Upper lobe of left lung (tissue), 6 donors: ENCODE data around the gene PTPRF. TPM values are rescaled to one million over a fixed set of nuclear protein-coding genes. Genes with fewer than 3 reads are reported as not detected.

Source experiments
- ATAC-seq, 2 donors: fragments of 200-7000 bp; cut with Tn5 transposase; one replicate each; pipeline ENCODE4 v1.9.1; 2022; ENCODE audit warnings: mild to moderate bottlenecking in 2 of 2, moderate library complexity in 2 of 2; ENCODE audit not compliant: low FRiP score in 2 of 2
- DNase-seq, 2 donors: peaks; one replicate each; pipeline ENCODE4 v3.0.0-alpha.2; 2019 to 2020
- H3K27ac ChIP-seq, 4 donors: fragments of 200-600 bp; sonication (generic); one replicate each; pipeline ENCODE4 v1.5.1; 2016 to 2019
- H3K27me3 ChIP-seq, 4 donors: fragments of 200-600 bp; sonication (generic); one replicate each; pipeline ENCODE4 v1.5.1; 2017 to 2019
- H3K36me3 ChIP-seq, 4 donors: fragments of 200-600 bp; sonication (generic); one replicate each; pipeline ENCODE4 v1.5.1; 2016 to 2019
- H3K4me1 ChIP-seq, 4 donors: fragments of 200-600 bp; sonication (generic); one replicate each; pipeline ENCODE4 v1.5.1; 2018 to 2019
- H3K4me3 ChIP-seq, 4 donors: fragments of 200-600 bp; sonication (generic); one replicate each; pipeline ENCODE4 v1.5.1; 2017 to 2019; ENCODE audit warnings: mild to moderate bottlenecking in 2 of 4, moderate library complexity in 1 of 4
- H3K9me3 ChIP-seq, 4 donors: fragments of 200-600 bp; sonication (generic); one replicate each; pipeline ENCODE4 v1.5.1; 2018 to 2019
- CTCF ChIP-seq, 6 experiments: fragments of 450-650 bp in 4 of 6; fragments of 200-600 bp in 2 of 6; sonication (generic) in 2 of 6; IDR thresholded peaks; one replicate each; pipeline ENCODE4 v1.5.1; 2016 to 2019; ENCODE audit warnings: antibody characterized with exemption in 6 of 6
- EP300 ChIP-seq, 4 donors: sonication (generic); formaldehyde crosslinking; IDR thresholded peaks; one replicate each; pipeline ENCODE4 v1.5.1; 2017; ENCODE audit warnings: antibody characterized with exemption in 4 of 4, control low read depth in 2 of 4
- POLR2A ChIP-seq, 4 donors: fragments of 450-650 bp; IDR thresholded peaks; one replicate each; pipeline ENCODE4 v1.5.1; 2016 to 2017; ENCODE audit warnings: antibody characterized with exemption in 4 of 4, mild to moderate bottlenecking in 2 of 4
- POLR2AphosphoS5 ChIP-seq, 2 donors: sonication (generic); formaldehyde crosslinking; IDR thresholded peaks; one replicate each; pipeline ENCODE4 v1.5.1; 2017; ENCODE audit warnings: antibody characterized with exemption in 2 of 2
- WGBS, 2 donors: methylation state at CpG; one replicate each; pipeline ENCODE4 v1.1.5; 2017 to 2018; 5-methylcytosine and 5-hydroxymethylcytosine counted together
- total RNA-seq, 6 donors: library from RNA; depleted of rRNA in 4 of 6; stranded (reverse); fragments of >200 nt in 4 of 6; gene quantifications; one replicate each; pipeline versions ENCODE4 v1.1.0 to v1.2.1, GENCODE V29; 2016 to 2021
- donor health status: DM: no; HTN: no; CAD: no; lungs with moderate emphysema.
- donor health status: DM: no; HTN: yes; CAD: no; lungs with severe emphysema.

The PTPRF gene
- total RNA-seq, 6 donors from 2014 or later: 133 to 201 (median 171) TPM

GRCh38 chr1:43610339-43610738 lies 79.7 kb downstream of the PTPRF start:
- Histone ChIP-seq H3K9me3 (no peaks in the 10 kb centered on the region), H3K36me3 (peaks cover 5 to 77% (median 42%) of the 10 kb centered on the region in 4 donors), H3K27ac (no peak overlapping the region), H3K27me3 (no peaks in the 10 kb centered on the region), H3K4me3 (no peak overlapping the region), H3K4me1 (no peaks in the 10 kb centered on the region)
- DNase-seq: no peak
- 89 to 94% methylated on average over 5 of the region's 5 CpGs for WGBS, 2 donors
- no peak for TF ChIP-seq POLR2A (IDR thresholded peaks at IDR 0.05)
- TF ChIP-seq EP300 (IDR thresholded peaks at IDR 0.05): no peak
- TF ChIP-seq POLR2AphosphoS5 (IDR thresholded peaks at IDR 0.05): no peak
- no peak for TF ChIP-seq CTCF (IDR thresholded peaks at IDR 0.05)
- no peak for ATAC-seq

GRCh38 chr1:43611950-43612349 lies 81.3 kb downstream of the PTPRF start:
- H3K9me3 ChIP-seq: no peaks in the 10 kb centered on the region
- no peak for ATAC-seq
- no peak overlapping the region for H3K27ac ChIP-seq
- TF ChIP-seq POLR2A (IDR thresholded peaks at IDR 0.05) (no peak), EP300 (IDR thresholded peaks at IDR 0.05) (no peak), POLR2AphosphoS5 (IDR thresholded peaks at IDR 0.05) (no peak), CTCF (IDR thresholded peaks at IDR 0.05) (no peak)
- no peak for DNase-seq
- H3K27me3 ChIP-seq: no peaks in the 10 kb centered on the region
- peaks cover 5 to 69% (median 34%) of the 10 kb centered on the region in 4 donors for H3K36me3 ChIP-seq
- H3K4me1 ChIP-seq: no peaks in the 10 kb centered on the region
- 64 to 67% methylated on average over 7 of the region's 7 CpGs for WGBS, 2 donors
- H3K4me3 ChIP-seq: no peak overlapping the region

- Histone ChIP-seq H3K4me3 (no peak overlapping the region), H3K27ac (no peak overlapping the region), H3K9me3 (no peaks in the 10 kb centered on the region), H3K36me3 (peaks cover 5 to 69% (median 33%) of the 10 kb centered on the region in 4 donors), H3K4me1 (no peaks in the 10 kb centered on the region), H3K27me3 (no peaks in the 10 kb centered on the region)
- WGBS, 2 donors: 87% methylated on average over 15 of the region's 15 CpGs
- TF ChIP-seq POLR2AphosphoS5 (IDR thresholded peaks at IDR 0.05): no peak
- TF ChIP-seq CTCF (IDR thresholded peaks at IDR 0.05): no peak
- no peak for TF ChIP-seq POLR2A (IDR thresholded peaks at IDR 0.05)
- no peak for TF ChIP-seq EP300 (IDR thresholded peaks at IDR 0.05)
- ATAC-seq (no peak), DNase-seq (no peak)
Measured at GRCh38 chr1:43612406-43612805, 81.7 kb downstream of the PTPRF start.

GRCh38 chr1:43613075-43613942 lies 82.6 kb downstream of the PTPRF start:
- no peaks in the 10 kb centered on the region for H3K4me1 ChIP-seq
- no peaks in the 10 kb centered on the region for H3K9me3 ChIP-seq
- no peak for ATAC-seq
- no peak for TF ChIP-seq CTCF (IDR thresholded peaks at IDR 0.05)
- no peak for TF ChIP-seq POLR2A (IDR thresholded peaks at IDR 0.05)
- peaks cover 5 to 70% (median 34%) of the 10 kb centered on the region in 4 donors for H3K36me3 ChIP-seq
- 92 to 94% methylated on average over 21 to 22 of the region's 22 CpGs for WGBS, 2 donors
- no peak for DNase-seq
- no peak overlapping the region for H3K4me3 ChIP-seq
- H3K27ac ChIP-seq: no peak overlapping the region
- H3K27me3 ChIP-seq: no peaks in the 10 kb centered on the region

- Histone ChIP-seq H3K4me3 (no peak overlapping the region), H3K4me1 (no peaks in the 10 kb centered on the region), H3K27ac (no peak overlapping the region), H3K27me3 (no peaks in the 10 kb centered on the region), H3K9me3 (no peaks in the 10 kb centered on the region), H3K36me3 (peaks cover 5 to 71% (median 35%) of the 10 kb centered on the region in 4 donors)
- TF ChIP-seq EP300 (IDR thresholded peaks at IDR 0.05) (no peak), POLR2A (IDR thresholded peaks at IDR 0.05) (no peak), CTCF (IDR thresholded peaks at IDR 0.05) (no peak), POLR2AphosphoS5 (IDR thresholded peaks at IDR 0.05) (no peak)
- DNase-seq (no peak), ATAC-seq (no peak)
- WGBS, 2 donors: 90 to 94% methylated on average over 6 to 11 of the region's 11 CpGs
Measured at GRCh38 chr1:43614211-43614610, 83.5 kb downstream of the PTPRF start.
